Stimulated activated CD4-positive, alpha-beta T cell treated with anti-CD3 and anti-CD28 coated beads, TNF-alpha, amount 100 ng/mL, for 4 hours (primary cell): Measurements from ENCODE around the gene EPB41L3.
"Not testable (repeated sequence)": the region's sequence is repeated elsewhere in the genome, so short reads cannot be mapped to it uniquely, and the experiment has no call there.

Experiments
- DNase-seq, 3 experiments: peaks; one replicate each; pipeline ENCODE4 v3.0.0-alpha.2; 2020; ENCODE audit warnings: low read depth in 3 of 3

EPB41L3 gene

DNA sequence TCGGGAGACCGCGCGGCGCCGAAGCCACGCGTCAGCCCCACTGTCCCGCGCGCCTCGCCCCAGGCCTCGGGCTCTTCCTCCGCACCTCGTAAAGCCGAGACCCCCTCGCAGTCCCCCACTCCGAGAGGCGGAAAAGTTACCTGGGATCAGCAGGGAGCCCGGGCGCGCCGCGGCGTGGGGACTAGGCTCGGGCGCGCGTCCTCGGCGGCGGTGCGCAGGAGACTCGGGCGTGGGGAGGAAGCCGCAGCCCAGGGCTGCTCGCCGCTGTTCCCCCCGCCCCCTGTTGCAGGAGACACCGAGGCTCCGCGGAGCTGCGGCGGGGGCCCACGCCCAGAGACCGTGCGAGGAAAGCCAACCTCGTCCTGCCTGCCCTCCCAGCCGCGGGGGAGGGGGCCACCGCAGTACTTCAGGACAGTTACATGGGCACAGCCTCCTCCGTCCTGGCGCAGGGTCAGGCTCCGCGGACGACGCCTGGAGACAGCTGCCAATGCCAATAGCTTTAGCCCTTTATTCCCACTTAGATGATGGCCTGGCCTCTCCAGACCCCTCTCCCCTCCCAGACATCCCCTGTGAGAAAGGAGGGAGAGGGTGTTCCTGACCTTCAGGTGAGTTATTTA is at the start of gene EPB41L3:
EPB41L3 (minus strand) TSS at position 225 of the 617 bp plus-strand sequence. CDS start 54,814 bp downstream, outside the sequence.
- no peak for DNase-seq

DNA sequence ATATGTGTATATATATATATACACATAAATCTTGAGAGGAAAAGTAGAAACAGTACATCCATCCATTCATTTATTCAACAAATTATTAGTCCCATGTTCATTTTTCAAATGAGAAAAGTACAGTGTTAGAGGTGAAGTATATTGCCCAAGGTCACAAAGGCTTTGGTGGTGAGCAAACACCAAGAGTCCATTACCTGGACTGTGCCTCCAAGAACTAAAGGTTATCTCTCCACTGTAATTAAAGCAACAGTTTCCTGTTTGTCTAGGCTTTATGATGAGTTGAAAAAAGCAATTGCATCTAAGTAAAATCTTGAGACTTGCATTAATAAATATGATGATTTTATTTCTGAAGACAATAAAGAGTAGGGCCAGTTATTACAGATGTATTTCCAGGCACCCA is 44.7 kb upstream of the EPB41L3 start:
- DNase-seq, result no peak

DNA sequence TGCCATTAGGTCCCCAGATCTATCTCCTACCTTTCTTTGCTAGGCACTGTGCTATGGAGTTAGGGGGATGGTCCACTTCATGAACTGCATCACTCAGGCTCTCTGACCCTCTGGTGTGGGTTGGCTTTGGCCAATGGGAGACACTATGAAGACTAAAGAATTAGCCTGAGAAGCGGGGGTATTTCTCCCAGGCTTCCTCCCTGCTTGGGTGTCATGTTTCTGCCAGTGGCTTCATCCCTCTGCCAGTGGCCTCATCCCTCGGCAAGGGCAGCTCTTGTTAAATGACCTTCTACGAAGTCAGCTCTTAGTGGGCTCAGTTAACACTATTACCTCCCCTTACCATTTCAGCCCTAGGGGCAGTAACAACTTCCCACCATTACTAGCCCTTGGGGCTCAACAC is 41.9 kb upstream of the EPB41L3 start:
- DNase-seq, result no peak

DNA sequence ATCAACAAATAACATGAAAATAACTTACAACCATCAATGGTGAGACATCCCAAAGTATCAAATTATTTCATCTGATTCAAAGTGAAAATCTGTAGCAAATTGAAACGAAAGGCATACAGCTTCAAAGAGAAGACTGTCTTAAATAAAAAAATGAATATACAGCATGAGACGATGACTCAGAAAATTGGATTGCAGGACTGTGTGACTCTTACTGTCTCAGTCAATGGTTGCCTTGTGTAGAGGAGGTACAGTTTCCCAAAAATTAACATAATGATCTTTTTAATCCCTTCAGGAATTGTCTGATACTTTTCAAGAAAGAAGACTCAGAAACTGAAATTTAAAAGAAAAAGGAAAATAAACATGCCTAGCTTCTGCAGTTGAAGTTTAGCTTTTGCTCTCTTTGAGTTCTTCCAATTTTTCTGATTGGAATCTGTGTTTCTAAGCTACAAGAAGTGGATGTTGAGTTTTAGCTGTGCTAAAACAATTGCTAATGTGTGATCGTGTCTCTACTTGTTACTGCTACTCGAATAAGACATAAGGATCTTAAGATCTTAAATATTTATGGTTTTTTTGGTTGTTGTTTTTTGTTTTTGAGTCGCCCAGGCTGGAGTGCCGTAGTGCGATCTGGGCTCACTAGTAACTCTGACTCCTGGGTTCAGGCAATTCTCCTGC is 41.1 kb upstream of the EPB41L3 start:
- DNase-seq, result no peak

DNA sequence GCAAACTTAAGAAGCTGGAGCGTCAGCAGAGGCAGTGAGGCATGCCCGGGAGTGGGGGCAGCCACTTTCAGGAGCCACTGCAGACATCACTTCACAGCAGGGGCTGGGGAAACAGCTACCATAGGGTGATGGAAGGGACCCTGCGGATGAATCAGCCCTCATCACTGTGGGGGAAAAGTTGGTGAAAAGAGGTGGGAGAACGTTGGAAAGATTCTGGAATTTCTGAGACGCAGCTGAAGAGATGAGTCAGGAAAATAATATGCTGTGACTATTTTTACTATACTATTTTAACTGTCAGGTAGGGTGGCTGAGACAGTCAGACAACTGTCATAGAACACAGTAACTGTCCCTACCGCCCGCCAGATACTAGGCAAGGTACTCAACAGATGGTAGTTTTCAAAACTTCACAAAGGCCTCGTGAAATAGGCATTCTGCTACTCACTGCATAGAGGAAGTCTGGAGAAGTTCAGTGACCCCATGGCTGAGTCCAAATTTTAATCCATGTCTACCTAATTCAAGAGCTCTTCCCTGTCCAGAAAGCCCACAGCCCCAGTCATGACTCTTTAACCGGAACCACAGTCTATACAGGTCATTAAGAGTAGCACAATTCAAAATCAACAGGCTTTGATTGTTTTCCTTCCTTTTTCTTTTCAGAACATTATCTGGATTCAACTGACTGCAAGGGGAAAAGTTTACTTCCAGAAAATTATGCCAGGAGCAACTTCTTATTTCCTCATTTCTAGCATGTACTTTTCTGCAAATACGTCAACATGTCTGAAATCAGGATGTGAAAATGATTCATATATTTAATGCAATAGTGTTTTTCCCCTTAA is 39.3 kb upstream of the EPB41L3 start:
- no peak for DNase-seq

DNA sequence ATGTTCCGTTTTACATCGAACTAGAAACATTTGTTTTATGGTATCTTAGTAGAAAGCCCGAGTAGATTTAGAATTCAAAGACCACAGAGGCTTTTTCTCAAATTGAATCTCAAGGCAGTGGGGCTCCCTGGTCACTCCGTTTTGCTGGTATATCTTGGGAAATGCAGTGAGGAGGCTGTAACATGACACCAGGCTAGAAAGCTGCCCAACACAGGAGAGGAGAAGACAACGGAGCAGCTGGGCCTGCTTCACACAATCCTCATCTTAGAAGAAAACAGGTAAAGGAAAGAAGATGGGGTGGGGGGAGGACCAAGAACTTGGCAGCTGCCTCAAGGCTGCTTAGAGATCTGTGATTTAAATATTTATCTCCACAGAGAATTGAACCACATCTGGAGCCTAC is 38.3 kb upstream of the EPB41L3 start:
- no peak for DNase-seq

DNA sequence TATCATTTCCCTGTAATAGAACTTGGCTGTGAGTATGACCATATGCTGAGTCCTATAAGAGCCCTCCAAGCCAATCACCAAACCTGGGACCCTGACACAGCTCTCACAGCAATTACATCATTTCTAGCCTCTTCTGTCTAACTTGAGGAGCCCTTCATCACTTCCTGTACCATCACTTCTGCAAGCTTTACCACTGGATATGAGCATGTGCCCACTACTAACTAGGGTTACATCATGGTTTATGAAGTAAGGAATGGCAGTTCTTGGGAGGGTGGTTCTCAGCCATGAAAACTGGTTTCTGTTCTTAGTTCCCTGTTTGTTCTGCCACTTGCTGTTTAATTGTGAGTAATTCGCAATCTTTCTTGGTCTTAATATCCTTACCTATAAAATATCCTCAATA is 31.0 kb upstream of the EPB41L3 start:
- no peak for DNase-seq

DNA sequence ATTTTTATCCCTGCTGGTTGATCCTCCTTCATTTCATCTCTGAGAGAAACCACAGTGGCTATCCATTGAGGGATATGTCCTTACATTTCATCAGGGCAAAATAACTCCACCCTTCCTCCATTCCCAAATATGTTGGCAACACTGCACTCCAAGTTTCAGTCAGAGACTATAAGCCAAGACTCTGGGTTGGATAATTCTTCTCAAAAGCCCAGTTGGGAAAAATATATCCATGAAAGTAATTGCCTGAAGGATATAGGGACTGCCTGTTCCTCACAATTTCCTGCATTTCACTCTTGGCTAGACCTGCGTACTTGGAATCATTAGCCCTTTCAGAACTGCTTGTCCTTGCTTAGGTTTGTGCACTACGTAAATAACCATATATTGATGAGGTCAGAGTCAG is 27.9 kb upstream of the EPB41L3 start:
- DNase-seq, result no peak

DNA sequence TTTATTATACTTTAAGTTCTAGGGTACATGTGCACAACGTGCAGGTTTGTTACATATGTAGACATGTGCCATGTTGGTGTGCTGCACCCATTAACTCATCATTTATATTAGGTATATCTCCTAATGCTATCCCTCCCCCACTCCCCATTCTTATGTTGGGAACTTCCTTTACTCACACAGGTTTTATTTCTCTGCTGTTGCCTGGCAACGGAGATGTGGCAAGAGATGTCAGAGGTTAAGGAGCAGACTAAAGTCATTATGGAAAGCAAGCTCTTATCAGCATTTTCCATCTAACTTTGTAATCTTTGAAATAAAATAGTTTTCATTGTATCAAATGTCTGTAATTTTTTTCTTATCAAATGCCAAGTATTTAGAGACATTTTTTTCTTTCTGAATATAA is 26.8 kb upstream of the EPB41L3 start:
- not testable (repeated sequence) for DNase-seq

DNA sequence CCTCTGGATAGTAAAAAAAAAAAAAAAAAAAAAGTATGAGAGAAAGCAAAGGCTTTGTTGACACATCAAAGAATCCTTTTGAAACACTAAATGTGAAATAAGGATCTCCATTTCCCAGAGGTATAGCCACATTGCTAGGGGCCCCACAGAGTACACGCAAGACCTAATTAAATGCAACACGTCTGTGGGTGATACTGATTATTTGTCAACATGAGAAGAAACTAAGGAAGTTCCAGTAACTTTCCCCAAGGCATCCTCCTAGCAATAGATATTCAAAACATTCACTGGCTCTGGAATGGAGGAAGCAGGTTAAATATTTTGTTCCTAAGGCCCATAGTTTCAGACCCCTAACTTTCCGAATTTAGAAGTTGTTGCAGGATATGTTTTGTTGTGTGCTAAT is 24.6 kb upstream of the EPB41L3 start:
- DNase-seq, result no peak

DNA sequence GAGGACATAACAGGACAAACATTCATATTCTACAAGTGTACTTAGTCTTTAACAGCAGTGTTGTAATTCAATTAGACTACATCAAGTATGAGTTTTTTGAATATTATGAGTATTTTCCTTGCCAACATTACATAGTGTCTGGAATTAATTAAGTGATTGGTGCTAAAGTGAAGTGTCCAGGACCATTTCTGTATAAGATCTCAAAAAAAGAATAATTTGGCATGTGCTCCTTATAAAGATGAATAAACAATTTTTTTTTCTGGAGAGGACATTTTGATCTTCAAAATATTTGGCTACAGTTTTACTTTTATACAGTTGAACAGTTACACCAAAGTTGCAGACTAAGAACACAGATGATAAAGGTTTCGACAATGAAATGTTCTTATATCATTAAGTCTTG is 15.1 kb upstream of the EPB41L3 start:
- DNase-seq, result no peak

DNA sequence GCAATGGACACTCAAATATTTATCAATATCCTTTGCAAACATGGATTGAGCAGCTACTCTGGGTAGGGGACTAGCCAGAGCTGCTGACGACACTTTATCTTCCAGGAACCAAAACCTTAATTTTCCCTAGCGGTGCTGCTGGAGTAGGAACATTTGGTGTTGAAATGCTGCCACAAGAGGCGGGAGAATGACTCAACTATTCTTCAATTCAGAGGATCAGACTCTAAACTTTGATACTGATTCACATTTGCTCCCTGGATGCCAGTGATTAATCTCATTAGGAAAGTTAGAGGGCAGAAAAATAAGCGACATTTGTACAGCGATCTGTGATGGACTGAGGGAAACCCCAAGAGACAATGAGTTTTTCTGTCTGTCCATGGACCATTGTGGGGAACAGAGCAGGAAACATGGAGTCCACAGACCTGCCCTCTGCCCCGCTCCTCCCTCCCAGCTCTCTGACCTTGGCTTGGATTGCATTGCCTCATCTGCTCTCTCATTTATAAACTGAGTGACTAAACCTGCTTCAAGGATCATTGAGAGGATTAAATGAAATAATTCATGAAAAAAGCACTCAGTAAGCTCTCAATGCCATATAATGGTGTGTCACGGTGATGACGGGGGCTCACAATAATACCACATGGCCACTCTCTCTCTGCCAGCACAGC is 12.6 kb upstream of the EPB41L3 start:
- DNase-seq, result no peak

DNA sequence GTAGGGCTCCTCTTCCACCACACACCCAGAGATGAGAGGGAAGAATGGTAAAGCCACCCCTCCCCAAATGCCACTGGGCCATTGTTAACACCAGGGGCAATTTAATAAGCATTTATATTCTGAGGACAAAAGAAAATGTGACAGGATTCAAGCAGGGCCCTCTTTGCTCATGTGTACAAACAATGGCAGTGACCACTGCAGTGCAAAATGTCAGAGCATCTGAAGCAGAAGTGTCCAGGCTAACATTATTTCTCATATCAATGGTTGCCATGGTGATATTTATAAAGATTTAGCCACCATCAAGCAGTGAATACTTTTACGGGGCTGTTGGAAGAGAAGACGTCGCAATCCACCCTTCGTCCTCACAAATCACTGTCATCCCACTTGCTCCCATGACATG is 10.8 kb upstream of the EPB41L3 start:
- DNase-seq, result no peak

DNA sequence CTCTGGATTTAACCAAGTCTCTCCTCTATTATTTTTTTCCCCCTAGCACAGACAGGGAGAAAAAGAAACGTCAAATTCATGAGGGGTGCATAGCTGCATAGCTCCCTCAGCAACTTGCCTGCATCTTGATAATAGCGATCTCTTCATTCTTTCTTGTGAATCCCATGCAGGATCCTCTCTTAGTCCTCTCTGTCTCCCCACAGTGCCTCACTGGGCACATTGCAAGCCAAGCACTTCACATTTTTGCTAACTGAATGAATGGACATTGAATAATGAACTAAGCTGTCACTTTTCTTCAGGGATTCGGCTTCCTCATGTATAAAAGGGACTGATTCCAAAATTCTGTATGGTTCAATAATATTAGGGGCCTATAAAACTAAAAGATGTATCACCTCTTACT is 2.9 kb upstream of the EPB41L3 start:
- DNase-seq, result no peak

DNA sequence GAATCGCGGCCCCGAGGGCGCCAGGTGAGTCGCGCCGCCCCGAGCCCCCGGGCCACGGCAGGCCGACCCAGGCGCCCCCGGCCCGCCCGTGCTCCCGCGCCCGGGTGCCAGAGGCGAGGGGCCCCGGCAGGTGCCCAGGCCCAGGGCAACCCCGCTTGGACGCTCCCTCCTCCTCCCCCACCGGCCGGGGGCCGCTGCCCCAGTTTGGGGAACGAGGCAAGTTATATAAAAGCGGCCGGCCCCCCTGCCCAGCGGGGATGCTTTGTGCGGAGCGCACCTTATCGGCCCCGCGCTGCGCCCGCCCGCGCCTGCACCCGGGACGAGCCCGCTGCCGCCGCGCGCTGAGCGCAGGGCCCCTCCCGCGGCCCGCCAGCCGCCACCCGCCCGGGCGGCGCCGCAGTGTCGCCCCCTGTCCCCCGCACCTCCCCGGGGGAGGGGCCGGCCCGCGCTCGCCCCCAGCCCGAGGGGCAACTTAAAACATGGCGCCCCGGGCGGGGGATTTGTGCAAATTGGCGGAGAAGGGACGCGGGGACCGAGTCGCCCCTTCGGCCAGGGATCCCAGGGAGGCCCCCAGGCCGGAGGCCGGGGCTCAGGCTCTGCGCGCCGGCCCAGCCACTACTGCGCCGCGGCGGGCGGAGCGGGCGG is 639 bp downstream of the EPB41L3 start:
- no peak for DNase-seq

DNA sequence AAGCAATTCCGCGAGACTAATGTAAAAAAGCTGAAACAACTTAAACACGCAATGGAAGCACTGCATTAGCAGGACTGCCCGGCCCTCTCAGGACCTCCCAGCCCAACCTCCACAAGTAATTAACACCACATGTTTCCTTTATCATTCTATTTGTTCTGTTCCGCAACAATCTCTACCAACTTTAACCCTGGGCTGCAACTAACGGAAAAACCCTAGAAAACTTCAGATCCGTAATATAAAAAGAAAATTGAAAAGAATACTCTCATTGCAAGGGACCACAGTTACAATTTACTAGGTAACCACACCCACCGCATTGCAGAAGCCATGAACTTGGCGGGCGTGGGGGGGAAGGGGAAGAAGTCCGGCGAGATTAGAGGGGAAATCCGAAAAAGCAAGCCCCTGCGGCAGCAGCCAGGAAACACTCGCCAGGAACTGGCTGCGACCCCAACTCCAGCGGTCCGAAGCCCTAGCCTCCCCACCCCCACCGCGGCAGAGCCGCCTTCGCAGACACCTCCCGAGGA is 1.2 kb downstream of the EPB41L3 start:
- no peak for DNase-seq

DNA sequence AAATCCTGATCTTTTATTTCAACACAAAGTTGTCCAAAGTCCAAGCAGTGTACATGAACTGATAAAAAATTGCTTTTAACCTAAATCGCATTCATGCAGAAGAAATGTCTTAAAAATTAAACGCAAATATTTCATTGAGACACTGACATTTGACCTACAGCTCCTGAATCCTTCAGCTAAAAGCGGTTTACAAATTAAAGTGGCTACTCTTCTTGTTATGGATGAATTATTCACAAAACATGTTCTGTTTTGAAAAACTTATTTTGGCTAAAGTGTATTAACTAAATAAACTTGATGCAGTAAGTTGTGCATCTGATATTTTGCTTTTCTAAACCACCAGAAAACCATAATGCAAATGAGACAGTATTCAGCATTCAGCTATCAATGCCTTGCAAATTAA is 2.2 kb downstream of the EPB41L3 start:
- no peak for DNase-seq

DNA sequence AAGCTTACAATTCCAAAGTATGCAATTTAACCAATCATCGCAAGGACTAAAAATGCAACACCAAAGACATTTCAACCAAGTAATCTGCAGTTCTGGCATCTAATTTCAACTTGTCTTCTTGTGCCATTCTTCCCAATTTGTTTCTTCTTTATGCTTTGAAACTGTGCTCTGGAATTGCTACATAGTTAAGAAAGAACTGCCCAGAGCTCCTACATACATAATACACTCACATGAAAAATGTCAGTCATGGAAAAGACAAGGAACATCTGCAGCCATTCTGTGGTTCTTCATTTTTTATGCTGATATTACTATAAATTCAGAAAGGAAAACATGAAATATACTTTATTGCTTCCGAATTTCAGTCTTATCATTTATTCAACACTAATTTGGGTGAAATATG is 4.4 kb downstream of the EPB41L3 start:
- no peak for DNase-seq

DNA sequence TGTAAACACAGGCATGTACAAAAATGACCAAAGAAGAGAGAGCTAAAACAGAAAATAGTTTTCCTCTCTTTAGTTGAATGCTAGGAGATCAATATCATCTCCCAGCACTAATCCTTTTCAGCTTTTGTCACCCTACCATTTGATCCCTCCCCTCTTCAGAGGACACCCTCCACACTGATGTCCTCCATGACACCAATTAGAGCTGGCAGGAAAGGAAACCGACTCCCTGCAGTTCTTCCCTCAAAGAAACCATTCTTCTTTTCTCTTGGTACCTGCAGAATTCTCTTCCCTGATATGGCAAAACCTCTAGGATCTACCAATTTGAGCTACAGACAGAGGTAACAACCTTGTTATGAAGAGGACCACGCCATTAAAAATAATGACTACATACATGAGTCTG is 5.3 kb downstream of the EPB41L3 start:
- DNase-seq, result no peak

DNA sequence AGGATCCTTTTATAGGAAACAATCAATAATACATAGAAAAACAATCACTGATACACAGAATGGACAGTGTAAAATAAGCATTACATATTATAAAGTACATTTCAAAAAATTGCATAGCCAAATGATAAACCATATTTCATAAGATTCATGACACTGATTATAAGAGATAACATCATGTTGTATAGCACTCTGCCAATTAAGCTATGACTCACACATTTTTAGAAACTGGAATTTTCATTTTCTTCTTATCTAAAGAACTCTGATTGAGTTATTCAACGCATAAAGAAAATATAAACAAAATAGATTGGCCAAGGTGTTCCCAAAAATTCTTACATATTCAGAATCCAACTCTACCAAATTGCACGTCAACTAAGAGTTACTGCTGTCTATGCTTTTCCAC is 5.9 kb downstream of the EPB41L3 start:
- no peak for DNase-seq

DNA sequence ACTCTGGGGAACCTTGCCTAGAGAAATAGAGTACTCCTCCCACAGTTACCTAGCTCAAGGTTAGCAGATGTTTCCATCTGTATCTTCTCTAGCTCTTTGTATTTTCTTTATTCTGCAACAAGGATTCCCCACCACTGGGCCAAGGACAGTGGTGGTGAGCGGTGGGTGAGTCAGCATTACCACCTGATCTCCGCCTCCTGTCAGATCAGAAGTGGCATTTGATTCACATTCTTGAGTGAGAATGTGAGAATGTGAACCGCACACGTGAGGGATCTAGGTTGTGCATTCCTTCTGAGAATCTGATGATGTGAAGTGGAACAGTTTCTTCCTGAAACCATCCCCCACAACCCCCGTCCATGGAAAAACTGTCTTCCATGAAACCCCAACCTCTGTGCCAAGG is 9.0 kb downstream of the EPB41L3 start:
- no peak for DNase-seq

DNA sequence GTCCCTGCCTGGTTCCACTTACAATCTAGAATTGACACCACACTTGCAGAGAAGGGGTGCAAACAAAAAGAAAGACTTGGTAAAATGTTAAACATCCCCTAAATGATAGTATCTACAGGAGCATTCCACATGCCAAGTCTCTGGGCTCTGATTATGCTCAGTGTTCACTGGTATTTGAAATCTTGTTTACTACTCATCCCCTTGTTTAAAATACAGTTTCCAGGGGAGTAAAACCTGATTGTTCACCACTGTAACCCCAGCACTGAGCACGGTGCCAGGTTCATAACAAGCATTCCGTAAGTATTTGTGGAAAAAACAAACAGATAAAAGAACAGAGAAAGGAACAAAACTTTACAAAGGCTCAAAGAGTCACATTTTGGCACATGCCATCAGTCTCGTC is 11.7 kb downstream of the EPB41L3 start:
- no peak for DNase-seq
